Measurements from ENCODE around the gene LDB3.

DNA sequence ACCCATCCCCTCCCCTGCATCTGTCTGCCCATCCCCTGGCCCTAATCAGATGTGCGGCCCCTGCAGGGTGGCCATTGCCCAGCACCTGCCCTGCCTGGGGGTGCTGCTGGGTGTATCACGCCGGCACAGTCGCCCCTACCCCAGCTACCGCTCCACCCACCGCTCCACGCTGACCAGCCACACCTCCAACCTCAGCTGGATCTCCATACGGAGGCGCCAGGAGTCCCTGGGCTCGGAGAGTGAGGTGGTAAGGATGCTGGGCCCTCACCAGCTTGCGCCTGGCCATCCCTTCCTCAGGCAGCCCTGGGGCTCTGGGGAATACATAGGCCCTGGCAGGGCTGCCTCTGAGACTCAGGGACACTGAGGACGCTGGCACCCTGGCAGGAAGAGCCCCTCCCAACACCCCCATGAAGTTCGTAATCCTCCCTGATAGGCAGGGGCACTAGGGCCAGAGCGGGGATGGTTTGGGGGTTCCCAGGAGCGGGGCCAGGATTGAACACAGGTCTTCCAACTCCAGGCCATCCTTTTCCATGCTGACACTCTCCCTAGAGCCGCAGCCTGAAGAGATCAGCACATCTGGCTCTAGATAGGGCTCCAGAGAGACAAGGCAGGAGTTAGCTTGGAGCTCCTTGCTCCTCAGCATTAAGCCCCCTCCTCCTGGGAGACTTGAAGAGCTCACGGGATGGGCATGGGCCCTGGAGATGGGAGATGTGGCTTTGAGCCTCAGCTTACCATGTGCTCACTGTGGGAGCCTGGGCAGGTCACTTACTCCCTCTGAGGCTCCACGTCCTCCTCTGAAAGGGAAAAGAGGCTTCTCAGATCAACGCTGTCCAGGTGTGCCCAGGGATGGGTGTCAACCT is 5.9 kb upstream of the LDB3 start:
- TF ChIP-seq, protein P1, sequence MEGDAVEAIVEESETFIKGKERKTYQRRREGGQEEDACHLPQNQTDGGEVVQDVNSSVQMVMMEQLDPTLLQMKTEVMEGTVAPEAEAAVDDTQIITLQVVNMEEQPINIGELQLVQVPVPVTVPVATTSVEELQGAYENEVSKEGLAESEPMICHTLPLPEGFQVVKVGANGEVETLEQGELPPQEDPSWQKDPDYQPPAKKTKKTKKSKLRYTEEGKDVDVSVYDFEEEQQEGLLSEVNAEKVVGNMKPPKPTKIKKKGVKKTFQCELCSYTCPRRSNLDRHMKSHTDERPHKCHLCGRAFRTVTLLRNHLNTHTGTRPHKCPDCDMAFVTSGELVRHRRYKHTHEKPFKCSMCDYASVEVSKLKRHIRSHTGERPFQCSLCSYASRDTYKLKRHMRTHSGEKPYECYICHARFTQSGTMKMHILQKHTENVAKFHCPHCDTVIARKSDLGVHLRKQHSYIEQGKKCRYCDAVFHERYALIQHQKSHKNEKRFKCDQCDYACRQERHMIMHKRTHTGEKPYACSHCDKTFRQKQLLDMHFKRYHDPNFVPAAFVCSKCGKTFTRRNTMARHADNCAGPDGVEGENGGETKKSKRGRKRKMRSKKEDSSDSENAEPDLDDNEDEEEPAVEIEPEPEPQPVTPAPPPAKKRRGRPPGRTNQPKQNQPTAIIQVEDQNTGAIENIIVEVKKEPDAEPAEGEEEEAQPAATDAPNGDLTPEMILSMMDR (IDR thresholded peaks at IDR 0.05): no peak
- TF ChIP-seq EP300 (IDR thresholded peaks at IDR 0.05) (no peak), POLR2A (IDR thresholded peaks at IDR 0.05) (no peak), POLR2AphosphoS5 (IDR thresholded peaks at IDR 0.05) (no peak)
